GM19238 (cell line): ENCODE measurements around the gene TMEM204.

Source experiments
- DNase-seq: peaks from one replicate; pipeline ENCODE4 v3.0.0; 2011; ENCODE audit warnings: low spot score; ENCODE audit not compliant: insufficient read length

The TMEM204 gene

DNA sequence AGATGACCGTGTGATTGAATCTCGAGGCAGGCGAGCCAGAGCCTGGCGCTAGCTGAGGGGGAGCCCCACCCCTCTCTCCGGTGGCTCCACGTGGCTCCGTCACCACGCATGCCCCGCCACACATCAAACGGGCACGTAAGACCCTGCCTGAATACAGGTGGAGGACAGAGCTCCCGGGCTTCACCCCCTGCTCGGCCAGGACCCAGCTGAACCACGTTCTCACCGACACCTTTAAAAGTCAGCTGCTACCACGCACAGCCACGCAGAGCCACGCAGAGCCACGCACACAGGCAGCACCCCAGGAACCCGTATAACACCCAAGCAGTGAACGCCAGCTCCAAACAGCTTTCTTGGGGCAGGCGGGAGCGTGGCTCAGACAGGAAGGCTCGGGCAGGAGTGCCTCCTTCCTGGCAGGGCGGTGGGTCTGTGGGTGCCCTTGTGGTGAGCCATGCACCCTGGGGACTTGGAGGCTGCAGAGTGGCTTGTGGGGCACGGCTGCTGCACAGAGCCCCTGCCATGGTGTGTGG lies 4.4 kb downstream of the TMEM204 start:
- no peak for DNase-seq

DNA sequence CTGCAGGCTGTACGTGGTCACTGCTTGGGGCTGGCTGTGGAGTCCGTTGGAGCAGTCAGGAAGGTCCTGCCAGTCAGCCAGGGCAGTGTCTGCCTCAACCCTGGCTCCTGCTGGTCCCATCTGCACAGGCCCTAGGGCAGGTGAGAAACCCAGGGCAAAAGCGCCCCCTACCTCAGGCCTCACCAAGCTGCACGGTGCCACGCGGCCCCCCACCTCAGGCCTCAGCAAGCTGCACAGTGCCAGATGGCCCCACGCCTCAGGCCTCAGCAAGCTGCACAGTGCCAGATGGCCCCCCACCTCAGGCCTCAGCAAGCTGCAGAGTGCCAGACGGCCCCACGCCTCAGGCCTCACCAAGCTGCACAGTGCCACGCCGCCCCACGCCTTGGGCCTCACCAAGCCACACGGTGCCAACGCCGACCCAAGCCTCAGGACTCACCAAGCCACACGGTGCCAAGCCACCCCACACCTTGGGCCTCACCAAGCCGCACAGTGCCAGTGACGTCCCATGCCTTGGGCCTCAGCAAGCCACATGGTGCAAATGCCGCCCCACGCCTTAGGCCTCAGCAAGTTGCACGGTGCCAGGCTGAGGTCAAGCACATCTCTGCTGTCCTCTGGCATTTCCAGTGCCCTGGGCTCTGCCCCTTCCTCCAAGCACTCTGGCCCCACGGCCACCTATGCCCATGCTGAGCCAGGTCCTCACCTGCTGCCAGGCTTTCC lies 5.5 kb downstream of the TMEM204 start:
- DNase-seq = no peak

DNA sequence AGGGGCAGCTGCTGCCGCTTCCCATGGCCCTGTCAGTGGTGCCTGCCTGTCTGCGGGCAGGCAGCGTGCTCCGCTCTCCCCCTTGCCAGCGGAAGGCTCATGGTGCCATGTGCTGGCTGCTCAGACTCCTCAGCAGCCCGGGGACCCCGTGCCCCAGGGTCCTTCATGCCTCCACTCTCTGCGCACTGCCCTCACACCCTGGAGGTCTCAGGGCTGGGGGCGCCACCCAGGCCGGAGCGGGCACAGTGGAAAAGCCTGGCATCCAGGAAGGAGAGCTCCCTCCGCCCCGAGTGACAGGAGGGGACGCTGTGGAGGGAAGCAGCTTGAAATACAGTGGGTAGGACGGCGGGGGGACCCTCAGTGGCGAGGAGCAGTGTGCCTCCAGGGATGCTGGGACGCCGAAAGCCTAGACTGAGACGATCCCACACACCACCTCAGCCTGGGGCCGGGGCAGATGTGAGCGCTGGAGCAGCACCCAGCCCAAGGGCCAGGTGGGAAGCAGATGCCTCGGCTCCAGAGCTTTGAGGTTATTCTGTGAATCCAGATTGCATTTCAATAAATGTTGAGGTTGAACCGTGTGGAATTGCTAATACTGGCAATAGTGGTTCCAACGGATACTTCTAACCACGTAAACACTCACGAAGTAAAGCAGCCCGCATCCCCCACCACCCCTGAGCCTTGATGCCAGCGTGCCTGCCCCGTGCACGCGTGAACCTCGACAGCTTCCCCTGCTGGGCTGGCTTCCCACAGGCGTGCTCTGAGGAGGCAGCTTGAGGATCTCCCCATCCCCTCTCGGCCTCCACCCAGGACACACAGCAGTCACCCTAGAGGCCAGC lies 6.5 kb downstream of the TMEM204 start:
- no peak for DNase-seq

DNA sequence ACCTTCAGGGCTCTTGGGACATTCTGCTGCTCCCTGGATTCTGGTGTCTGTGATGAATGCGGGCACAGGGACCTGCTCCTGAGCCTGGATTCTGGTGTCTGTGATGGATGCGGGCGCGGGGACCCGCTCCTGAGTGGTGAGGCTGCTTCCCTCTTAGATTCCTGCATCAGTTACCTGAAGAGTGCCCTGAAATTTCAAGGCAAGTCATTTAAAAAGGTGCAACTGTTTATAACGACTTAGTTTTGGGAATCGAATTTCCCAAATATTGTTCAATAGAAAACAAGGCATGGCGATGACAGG lies 7.0 kb downstream of the TMEM204 start:
- DNase-seq = no peak

DNA sequence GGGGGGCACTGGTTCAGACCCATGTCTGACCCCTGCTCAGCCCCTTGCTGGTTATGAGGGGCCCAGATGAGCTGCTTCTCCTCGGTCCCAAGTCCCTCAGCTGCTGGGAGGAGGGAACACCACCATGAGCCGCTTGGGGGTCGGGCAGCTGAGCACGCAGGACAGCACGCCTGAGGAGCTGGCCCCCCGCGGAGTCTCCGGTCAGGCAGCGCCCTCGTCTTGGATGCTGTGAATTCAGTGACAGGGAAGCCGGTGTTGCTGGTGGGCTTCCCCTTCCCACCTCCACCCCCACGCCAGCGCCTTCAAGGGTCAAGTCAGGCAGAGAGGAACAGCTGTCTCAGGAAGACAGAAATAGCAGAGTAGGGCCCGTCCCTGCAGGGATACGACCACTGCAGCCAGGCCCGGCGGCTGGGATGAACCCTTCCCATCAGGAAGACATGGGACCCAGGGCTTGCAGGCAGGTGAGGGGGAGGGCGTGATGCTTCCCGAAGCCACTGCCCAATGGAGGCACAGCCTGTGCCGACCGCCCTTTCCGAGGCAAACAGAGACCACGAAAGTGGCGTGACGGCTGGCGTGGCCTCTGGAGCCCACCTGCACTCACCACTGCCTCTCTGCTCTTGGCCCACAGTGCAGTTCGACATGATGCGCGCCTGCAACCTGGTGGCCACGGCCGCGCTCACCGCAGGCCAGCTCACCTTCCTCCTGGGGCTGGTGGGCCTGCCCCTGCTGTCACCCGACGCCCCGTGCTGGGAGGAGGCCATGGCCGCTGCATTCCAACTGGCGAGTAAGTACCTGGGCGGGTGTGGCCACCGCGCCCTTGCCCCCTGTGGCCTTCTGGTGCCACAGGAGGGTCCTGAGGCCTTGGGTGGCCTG lies 8.1 kb downstream of the TMEM204 start:
- no peak for DNase-seq

DNA sequence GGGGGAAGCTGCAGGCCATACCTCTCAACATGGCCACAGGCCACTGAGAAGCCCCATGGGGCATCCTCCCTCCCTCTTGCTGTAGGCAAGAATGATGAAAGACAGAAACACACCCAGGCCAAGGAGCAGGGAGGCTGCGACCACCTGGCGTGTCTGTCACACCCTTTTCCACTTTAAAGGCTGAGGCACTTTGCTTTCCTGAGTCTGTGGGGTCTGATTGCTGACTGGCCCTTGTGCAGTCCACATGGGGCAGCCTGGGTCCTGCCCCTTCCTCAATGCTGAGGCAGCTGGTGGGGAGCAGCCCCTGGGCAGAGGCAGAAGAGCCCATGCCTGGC lies 8.7 kb downstream of the TMEM204 start:
- DNase-seq = no peak

DNA sequence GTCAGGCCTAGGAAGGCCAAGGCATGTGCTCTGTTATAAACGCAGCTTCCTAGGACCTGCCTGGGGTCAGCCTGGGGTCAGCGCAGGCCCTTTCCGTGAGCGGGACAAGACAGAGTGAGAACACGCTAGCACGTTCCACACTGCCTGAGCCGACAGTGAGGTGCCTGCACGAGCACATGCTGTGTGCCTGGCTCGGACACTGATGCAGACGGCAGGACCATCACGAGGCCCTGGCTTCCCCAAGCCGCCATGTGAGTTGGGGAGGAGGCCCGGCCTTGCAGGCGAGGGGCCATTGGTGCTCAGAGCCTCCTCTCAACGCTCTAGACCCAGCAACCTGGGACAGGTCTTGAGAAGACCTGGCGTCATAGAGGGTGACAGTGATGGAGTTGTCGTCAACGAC lies 9.1 kb downstream of the TMEM204 start:
- no peak for DNase-seq

DNA sequence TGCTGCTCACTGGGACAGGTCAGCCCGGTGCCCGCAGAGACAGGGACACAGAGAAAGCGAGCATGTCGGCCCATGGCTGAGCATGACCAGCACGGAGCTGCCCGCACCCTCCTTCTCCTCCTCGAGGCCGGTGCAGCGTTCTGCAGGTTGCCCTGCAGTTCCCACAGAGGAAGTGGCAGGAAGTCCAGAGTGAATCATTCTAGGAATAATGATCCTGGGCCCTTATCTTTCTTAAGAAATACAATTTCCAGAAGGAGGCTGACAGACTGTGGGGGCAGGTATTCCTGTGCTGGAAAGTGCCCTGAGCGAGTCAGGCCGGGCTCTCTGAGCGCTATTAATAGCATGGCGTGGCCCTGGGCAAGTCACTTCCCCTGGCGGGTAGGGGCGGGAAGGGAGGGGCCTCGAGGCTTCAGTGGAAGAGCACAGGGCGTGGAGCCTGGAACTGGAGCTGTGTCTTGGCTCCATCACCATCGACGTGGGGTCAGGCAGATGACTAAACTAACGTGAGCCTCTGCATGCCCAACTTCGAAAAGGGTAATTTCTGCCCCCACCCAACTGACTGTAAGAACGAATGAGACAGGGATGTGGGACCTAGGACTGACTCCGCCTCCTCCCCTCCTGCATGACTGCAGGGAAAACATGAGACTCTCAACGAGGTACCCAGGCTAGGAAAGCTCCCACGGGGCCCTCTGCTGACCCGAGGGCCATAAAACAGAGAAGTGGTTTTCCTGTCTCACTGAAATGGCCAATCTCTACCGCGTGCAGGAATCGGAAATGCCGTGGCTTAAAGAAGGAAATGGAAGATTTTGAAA lies 9.8 kb downstream of the TMEM204 start:
- peak; percentile 65 for DNase-seq

DNA sequence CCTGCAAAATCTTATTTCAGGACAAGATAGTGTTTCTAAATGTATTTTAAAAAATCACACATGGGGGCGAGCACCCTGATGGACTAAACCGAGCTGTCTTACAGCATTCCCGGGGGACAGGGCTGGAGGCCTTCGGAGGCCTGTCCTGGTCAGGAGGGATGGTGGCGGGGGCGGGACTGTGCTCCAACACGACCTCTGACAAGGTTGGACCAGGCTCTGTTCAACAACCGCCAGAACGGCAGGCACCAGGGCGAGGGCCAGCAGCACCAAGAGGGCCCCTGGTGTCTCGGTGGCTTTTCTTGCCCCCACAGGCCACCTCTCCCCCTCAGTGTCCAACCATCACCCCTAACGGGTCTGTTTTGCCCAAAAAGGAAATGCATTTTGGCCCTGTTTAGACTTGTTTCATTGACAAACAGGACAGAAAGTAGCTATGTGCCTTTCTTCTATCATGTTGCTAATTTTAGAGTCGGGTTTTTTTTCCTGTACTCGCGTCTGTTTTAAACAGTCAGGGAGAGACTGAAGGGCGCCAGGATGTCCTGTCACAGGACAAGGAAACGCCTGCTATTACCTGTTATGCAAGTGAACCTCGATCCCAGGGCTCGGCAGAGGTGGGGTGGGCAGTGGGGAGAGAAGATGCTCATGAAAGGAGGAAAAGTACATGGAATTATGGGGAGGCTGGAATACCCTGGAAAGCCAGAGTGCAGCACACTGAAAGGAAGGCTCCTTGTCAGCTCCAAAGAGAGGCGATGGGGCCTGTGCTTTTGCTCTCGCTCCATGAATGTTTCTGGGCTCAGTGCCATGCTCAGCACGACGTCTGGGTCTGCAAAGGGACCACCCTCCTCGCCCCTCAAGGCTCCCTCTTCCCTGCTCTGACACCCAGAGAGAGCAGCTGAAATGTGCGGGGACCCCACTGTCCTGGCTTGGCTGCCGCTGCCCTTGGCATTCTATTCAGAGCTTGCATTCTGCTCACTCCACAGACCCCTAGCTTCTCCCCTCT lies 11.9 kb downstream of the TMEM204 start:
- DNase-seq = no peak

DNA sequence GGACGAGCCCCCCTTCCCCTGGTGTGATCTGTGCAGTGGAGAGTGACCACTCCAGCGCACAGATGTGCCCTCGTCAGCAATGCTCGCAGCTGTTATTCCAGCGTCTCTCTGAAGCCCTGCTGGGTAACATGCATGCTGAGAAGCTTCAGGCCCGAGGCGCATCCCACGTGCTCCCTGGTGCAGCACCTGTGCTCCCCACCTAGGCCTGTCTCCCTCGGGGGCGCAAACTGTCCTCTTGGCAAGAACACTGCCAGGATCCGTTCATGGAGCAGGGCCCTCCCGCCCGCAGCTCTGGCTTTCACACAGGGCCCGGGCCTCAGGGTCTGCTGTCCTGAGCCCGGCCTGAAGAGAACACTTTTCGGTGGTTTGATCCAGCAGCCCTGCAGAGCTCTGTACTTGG lies 13.0 kb downstream of the TMEM204 start:
- DNase-seq = no peak

DNA sequence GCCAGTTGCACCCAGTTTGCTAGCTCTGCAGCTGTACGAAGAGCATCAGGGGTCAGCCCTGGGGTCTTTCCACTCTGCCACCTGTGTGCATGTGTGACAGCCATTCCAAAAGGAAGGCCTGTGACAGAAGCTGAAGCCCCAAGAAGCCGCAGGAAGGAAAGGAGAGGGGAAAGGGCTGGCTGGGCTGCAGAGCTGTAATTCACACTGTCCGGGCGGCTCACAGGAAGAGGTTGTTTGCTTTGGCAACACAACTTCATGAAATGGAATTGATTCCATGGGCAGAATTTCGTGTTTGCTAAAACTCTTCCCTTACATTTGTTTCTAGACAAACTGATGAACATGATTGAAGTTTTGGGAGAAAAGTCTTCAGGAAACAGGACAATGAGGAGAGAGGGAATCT lies 14.8 kb downstream of the TMEM204 start:
- no peak for DNase-seq

DNA sequence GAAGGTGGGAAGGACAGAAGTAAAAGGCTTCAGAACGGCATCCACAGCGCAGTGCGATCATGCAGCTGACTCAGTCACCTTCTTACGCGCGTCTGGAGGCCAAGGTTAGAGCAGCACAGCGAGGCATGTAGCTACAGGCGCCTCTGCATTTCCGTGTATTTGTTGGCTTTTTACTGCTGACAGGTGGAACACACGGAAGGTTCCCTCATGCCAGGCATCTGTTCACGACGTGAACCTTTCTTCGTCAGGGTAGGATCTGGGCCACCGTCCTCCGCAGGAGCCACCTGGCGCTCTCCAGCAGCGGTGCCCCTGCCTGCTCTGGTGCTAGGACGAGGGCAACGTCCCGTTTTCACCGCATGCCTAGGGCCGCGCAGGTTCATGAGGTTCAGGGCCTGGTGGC lies 15.3 kb downstream of the TMEM204 start:
- no peak for DNase-seq

DNA sequence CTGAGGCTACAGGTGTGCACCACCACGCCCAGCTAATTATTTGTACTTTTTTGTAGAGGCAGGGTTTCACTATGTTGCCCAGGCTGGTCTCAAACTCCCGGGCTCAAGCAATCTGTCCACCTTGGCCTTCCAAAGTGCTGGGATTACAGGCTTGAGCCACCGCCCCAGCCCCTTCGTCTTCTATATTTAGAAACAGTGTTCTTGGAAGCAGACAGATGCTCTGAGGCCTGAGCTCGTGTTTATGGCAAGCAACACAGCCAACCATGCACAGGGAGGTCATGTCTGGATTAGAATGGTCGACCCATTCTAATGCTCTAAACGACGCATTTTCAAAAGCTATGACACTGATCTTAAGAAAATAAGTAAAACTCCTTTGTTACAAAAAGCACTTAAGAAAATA lies 16.6 kb downstream of the TMEM204 start:
- no peak for DNase-seq

DNA sequence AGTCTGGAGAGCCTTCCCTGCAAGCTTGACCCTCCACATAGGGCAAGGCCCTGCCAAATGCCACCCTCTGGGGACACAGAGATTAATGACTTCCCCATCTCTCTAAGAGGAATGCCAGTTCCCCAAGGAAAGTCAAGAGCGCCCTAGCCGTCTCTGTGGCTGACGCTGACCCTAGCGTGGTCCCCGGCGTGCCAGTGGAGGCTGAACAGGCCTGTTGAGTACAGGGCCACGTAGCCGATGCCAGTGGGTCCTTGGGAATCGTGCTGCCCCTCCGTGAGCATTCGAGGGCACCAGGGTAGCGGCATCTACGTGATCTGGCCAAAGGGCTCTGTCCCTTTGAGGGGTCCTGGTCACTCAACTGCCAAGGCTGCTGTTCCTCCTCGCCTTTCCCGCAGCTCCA lies 17.2 kb downstream of the TMEM204 start:
- DNase-seq = no peak

DNA sequence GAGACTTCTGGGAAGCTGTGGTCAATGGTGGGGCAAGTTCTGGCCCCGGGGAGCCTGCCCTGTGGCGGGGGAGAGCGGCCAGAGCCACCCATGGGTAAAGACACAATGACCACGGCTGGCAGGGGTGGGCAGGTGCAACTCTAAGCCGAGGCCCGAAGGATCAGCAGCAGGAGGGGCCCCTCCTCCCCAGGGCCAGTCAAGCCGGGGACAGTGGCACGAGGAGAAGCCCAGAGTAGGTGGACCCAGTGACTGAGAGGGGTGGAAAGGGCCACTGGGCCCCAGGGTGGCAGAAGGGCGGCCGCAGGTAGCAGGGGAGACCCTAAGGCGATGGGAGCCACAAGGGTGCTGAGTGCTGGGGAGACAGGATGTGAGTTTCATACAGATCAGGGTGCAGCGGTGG lies 17.7 kb downstream of the TMEM204 start:
- no peak for DNase-seq

DNA sequence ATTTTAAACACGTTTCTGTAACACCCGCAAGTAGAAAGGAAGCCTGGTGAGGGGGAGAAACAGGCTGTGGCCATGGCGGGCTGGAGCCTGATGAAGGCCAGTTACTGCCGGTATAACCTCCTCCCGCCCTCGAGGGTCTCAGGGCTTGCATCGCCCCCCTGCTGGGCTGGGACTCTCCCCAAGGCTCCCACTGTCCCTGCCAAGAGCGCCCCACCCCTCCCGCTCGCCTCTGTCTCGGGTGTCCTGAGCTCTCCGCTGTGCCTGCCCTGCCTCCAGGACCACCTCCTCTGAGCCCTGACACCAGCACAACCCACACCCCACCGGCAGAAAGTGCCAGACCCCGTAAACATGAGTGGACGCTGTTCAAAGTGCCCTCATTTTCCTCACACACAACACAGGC lies 18.7 kb downstream of the TMEM204 start:
- no peak for DNase-seq

DNA sequence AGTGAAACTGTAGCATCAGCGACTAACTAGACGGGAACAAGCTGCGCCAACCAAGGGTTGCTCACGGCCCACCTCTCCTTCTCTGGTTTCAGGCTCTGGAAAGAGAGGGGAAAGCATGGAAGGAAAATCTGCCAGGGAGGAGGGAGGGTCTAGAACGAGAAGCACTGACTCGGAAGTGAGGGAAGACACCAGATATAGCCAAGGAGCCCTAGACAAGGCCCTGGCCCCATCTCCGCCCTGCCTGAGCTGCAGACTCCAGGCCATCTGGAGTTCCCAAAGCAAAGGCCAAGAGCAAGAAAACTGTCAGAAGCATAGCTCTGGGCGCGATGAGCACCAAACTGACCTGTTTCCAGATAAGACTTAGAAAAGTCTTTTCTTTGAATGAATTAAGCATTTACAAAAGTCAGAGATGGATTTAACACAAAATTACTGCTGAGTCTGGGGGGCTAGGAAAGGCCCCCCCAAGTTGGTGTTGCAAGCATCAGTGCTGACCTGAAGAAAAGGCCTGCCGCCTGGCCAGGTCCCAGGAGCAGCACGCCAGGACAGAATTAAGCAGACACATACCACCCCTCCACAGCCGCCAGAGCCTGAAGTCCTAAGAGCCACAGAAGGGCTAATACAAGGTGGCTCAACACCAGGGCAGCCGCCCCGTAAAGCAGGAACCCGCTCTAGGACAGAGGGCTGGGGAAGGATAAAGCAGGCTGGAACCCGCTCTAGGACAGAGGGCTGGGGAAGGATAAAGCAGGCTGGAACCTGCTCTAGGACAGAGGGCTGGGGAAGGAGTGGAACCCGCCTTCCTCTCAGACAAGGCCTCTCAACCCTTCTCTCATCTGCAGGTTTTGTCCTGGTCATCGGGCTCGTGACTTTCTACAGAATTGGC lies 20.7 kb downstream of the TMEM204 start:
- no peak for DNase-seq

DNA sequence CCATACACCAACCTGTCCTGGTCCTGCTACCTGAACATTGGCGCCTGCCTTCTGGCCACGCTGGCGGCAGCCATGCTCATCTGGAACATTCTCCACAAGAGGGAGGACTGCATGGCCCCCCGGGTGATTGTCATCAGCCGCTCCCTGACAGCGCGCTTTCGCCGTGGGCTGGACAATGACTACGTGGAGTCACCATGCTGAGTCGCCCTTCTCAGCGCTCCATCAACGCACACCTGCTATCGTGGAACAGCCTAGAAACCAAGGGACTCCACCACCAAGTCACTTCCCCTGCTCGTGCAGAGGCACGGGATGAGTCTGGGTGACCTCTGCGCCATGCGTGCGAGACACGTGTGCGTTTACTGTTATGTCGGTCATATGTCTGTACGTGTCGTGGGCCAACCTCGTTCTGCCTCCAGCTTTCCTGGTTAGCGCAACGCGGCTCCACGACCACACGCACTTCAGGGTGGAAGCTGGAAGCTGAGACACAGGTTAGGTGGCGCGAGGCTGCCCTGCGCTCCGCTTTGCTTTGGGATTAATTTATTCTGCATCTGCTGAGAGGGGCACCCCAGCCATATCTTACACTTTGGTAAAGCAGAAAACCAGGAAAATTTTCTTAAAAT lies 21.5 kb downstream of the TMEM204 start:
- DNase-seq = no peak

DNA sequence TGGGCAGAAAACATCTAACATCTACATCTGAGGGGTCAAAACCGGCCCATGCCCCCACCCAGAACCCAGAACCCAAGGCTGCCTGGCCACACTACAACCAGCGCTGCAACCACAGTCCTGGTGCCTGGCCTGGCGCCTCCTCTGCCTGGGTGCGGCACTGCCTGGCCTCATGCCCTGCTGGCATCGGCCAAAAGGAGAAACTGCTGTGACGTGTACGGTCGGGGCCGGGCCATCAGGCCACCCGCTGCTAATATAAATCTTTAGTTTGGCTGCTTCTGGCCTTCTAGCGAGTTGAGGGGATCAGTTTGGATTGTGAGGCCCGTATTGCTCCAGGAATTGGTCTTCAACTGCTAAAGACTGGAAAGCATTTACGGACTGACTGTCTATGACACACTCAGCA lies 22.8 kb downstream of the TMEM204 start:
- DNase-seq = no peak
